ENCODE results near the gene TINAGL1.

TINAGL1 gene

DNA sequence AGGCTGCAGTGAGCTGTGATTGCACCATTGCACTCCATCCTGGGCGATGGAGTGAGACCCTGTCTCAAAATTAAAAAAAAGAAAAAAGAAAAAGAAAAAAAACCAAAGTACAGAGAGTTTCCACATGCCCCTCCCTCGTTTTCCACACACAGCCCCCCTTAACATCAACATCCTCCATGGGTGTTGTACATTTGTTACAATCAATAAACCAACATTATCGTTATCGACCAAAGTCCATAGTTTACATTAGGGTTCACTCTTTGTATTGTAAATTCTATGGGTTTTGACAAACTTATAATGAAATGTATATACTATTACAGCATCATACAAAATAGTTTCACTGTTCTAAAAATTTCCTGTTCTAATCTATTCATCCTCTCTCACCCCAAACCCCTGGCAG, 15.9 kb upstream of the TINAGL1 start:
- TF ChIP-seq, protein P1, sequence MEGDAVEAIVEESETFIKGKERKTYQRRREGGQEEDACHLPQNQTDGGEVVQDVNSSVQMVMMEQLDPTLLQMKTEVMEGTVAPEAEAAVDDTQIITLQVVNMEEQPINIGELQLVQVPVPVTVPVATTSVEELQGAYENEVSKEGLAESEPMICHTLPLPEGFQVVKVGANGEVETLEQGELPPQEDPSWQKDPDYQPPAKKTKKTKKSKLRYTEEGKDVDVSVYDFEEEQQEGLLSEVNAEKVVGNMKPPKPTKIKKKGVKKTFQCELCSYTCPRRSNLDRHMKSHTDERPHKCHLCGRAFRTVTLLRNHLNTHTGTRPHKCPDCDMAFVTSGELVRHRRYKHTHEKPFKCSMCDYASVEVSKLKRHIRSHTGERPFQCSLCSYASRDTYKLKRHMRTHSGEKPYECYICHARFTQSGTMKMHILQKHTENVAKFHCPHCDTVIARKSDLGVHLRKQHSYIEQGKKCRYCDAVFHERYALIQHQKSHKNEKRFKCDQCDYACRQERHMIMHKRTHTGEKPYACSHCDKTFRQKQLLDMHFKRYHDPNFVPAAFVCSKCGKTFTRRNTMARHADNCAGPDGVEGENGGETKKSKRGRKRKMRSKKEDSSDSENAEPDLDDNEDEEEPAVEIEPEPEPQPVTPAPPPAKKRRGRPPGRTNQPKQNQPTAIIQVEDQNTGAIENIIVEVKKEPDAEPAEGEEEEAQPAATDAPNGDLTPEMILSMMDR (IDR thresholded peaks at IDR 0.05), result no peak
- no peak overlapping the region for H3K27ac ChIP-seq
- H3K4me3 ChIP-seq (ENCODE audit: low read depth in 1 of 2, low read length in 1 of 2), result no peak overlapping the region
- H3K27me3 ChIP-seq, result no peaks in the 10 kb centered on the region
- H3K9me3 ChIP-seq, result no peaks in the 10 kb centered on the region
- no peaks in the 10 kb centered on the region for H3K4me1 ChIP-seq (ENCODE audit: control insufficient read depth in 1 of 2, insufficient read depth in 1 of 2, low read depth in 1 of 2, low read length in 1 of 2)
- no peaks in the 10 kb centered on the region for H3K36me3 ChIP-seq

DNA sequence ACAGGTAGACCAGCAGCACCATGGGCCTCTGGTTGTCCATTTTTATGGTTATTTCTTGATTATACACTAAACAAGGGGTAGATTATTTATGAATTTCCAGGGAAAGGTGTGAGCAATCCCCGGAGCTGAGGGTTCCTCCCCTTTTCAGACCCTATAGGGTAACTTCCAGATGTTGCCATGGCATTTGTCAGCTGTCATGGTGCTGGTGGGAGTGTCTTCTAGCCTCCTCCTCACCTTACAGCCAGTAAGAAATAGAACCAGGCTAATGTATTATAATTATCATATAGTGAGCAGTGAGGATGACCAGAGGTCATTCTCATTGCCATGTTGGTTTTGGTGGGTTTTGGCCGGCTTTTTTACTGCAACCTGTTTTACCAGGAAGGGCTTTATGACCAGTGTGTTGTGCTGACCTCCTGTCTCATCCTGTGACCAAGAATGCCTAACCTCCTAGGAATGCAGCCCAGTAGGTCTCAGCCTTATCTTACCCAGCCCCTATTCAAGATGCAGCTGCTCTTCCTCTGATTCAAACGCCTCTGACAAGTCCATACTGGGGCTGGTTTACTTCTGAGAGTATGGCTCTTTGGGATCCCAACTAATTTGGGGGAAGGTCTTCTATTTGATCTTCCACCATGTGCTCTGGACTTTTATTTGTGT, 13.5 kb upstream of the TINAGL1 start:
- no peaks in the 10 kb centered on the region for H3K27me3 ChIP-seq

DNA sequence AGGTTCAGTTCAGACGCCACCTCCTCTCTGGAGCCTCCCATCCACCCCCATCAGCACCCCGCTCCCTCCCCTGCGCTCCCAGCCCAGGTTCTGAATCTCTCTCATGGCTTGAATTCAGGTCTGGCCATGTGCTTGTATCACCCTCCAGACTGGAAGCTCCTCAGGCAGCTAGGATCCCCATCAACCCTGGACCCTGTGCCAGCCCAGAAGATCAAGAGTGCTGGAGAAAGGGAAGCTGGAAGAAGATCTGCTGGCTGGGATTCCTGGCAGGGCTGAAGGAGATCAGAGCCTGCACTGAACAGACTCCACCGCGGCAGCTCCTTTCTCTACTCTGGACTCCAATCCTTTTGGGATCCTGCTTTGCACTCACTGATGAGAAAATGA, 11.7 kb upstream of the TINAGL1 start:
- no peaks in the 10 kb centered on the region for H3K4me1 ChIP-seq (ENCODE audit: control insufficient read depth in 1 of 2, insufficient read depth in 1 of 2, low read depth in 1 of 2, low read length in 1 of 2)
- H3K27me3 ChIP-seq, result no peaks in the 10 kb centered on the region
- TF ChIP-seq, protein P1 (IDR thresholded peaks at IDR 0.05), result no peak
- H3K9me3 ChIP-seq, result no peaks in the 10 kb centered on the region
- no peak overlapping the region for H3K4me3 ChIP-seq (ENCODE audit: low read depth in 1 of 2, low read length in 1 of 2)
- H3K27ac ChIP-seq, result no peak overlapping the region
- no peaks in the 10 kb centered on the region for H3K36me3 ChIP-seq

More for the DNA sequence above, 13.5 kb upstream of the TINAGL1 start:
- Histone ChIP-seq H3K4me1 (ENCODE audit: control insufficient read depth in 1 of 2, insufficient read depth in 1 of 2, low read depth in 1 of 2, low read length in 1 of 2) (no peaks in the 10 kb centered on the region), H3K36me3 (no peaks in the 10 kb centered on the region), H3K27ac (no peak overlapping the region), H3K4me3 (ENCODE audit: low read depth in 1 of 2, low read length in 1 of 2) (no peak overlapping the region), H3K9me3 (no peaks in the 10 kb centered on the region)
- TF ChIP-seq, protein P1 (IDR thresholded peaks at IDR 0.05), result no peak

GRCh38 chr1:31567956-31568570, 8.3 kb upstream of the TINAGL1 start:
- Histone ChIP-seq H3K4me3 (ENCODE audit: low read depth in 1 of 2, low read length in 1 of 2) (no peak overlapping the region), H3K9me3 (no peaks in the 10 kb centered on the region), H3K36me3 (no peaks in the 10 kb centered on the region), H3K27me3 (no peaks in the 10 kb centered on the region), H3K27ac (no peak overlapping the region), H3K4me1 (ENCODE audit: control insufficient read depth in 1 of 2, insufficient read depth in 1 of 2, low read depth in 1 of 2, low read length in 1 of 2) (no peaks in the 10 kb centered on the region)
- TF ChIP-seq, protein P1 (IDR thresholded peaks at IDR 0.05), result no peak

DNA sequence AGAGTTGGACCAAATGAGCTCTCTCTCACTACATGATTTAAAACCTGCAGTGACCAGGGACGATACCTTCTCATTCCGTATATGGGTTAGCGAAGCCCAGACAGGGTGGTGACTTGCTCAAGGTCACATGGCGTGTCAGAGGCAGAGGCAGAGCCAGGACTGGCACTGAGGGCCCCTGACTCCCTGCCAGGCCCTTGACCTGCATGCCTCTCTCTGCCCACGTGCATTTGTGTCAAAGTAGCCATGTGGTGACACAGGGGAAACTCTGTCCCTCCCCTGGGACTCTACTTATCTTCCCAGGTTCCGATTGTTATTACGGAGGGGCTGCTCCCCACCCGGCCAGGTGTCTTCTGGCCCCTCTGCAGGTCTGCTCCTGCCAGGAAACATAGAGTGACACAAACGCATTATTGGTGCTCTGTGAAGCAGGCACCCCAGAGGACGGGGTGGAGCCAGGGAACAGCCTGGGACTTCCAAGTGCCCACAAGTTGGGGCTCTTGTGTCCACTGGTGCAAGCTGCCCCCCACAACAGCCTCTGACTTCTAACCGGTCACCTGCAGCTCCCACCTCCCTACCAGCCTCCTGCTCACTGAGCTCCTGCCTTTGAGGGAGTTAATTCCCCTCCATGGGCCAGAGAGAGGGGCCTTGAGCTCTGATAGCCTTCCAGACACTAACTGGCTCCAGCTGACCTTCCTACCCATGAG, 7.3 kb upstream of the TINAGL1 start:
- TF ChIP-seq, protein P1 (IDR thresholded peaks at IDR 0.05), result no peak
- H3K27me3 ChIP-seq, result no peaks in the 10 kb centered on the region
- H3K4me3 ChIP-seq (ENCODE audit: low read depth in 1 of 2, low read length in 1 of 2), result no peak overlapping the region
- no peaks in the 10 kb centered on the region for H3K9me3 ChIP-seq
- no peaks in the 10 kb centered on the region for H3K36me3 ChIP-seq
- no peak overlapping the region for H3K27ac ChIP-seq
- no peaks in the 10 kb centered on the region for H3K4me1 ChIP-seq (ENCODE audit: control insufficient read depth in 1 of 2, insufficient read depth in 1 of 2, low read depth in 1 of 2, low read length in 1 of 2)

All from neutrophil (primary cell).